Peyer's patch (tissue), 4 donors: ENCODE results near the gene MAGI2.

Experiments used
- CTCF ChIP-seq, 6 experiments: fragments of 450-650 bp in 4 of 6; fragments of 200-600 bp in 2 of 6; sonication (generic) in 1 of 6; IDR thresholded peaks; one replicate each; pipeline ENCODE4 v1.5.1; 2017 to 2019; ENCODE audit warnings: antibody characterized with exemption in 6 of 6, mild to moderate bottlenecking in 3 of 6, moderate library complexity in 1 of 6
- POLR2A ChIP-seq, 2 donors: fragments of 450-650 bp; IDR thresholded peaks; one replicate each; pipeline ENCODE4 v1.5.1; 2017; ENCODE audit warnings: antibody characterized with exemption in 2 of 2, mild to moderate bottlenecking in 2 of 2, moderate library complexity in 2 of 2

GRCh38 chr7:78576236-78576635 is 877.2 kb downstream of the MAGI2 start:
- TF ChIP-seq CTCF (IDR thresholded peaks at IDR 0.05) (no peak), POLR2A (IDR thresholded peaks at IDR 0.05) (no peak)
